Measurements from ENCODE around the gene CNPY1.
"Not testable (repeated sequence)": the region's sequence is repeated elsewhere in the genome, so short reads cannot be mapped to it uniquely, and the experiment has no call there.

The CNPY1 gene

DNA sequence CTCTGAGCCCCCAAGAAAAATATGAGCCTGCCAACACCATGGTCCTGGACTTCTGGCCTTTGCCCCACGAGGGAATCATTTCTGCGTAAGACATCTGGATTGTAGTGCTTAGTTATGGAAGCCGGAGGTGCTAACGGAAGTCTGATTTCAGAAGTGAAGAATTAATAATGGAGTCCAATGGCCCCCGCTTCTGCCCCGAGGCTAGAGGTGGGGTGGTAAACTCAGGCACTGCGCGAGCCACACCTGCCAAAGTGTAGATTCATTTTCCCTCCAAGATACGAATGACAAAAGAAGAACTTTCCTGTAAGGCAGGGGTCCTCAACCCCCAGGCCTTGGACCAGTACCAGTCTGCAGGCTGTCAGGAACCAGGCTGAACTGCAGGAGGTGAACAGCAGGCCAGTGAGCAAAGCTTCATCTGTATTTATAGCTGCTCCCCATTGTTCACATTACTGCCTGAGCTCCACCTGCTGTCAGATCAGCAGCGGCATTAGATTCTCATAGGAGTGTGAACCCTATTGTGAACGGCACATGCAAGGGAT, 22.3 kb downstream of the CNPY1 start:
- TF ChIP-seq, protein P1, sequence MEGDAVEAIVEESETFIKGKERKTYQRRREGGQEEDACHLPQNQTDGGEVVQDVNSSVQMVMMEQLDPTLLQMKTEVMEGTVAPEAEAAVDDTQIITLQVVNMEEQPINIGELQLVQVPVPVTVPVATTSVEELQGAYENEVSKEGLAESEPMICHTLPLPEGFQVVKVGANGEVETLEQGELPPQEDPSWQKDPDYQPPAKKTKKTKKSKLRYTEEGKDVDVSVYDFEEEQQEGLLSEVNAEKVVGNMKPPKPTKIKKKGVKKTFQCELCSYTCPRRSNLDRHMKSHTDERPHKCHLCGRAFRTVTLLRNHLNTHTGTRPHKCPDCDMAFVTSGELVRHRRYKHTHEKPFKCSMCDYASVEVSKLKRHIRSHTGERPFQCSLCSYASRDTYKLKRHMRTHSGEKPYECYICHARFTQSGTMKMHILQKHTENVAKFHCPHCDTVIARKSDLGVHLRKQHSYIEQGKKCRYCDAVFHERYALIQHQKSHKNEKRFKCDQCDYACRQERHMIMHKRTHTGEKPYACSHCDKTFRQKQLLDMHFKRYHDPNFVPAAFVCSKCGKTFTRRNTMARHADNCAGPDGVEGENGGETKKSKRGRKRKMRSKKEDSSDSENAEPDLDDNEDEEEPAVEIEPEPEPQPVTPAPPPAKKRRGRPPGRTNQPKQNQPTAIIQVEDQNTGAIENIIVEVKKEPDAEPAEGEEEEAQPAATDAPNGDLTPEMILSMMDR (conservative IDR thresholded peaks at IDR 0.05; ENCODE audit: low read depth): no peak
- ChIA-PET POLR2A (ENCODE audit: low non-redundant PET) (no interaction called here), CTCF (interaction anchor here (0.6 kb wide), 1 partner anchor 12 kb away, joined by 3 read pairs; no protein-coding TSS in a partner anchor)
- DNase-seq (ENCODE audit: low spot score): no peak
- H3K27ac ChIP-seq: no peak overlapping the region

DNA sequence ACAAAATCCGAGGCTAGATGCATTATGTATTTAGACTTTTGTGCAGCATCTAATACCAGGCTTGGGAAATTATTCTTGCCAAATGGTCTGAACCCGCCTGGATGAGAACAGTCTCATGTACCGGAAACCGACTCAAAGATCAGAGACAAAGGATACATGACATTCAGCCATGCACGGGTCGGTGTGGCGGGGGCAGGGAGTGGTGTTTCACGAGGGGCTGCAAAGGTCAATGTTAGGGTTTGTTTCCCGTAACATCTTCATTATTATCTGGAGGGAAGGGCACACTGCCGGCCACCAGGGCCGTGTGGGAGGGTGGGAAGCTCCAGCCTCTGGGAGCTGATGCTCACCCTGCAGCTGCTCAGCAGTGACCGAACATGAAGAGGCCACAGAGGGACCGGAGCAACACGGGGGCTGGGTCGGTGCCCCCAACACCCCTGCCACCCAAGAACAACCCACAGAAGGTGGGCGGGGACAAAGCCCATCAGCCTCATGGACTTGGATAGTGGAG, 23.1 kb downstream of the CNPY1 start:
- TF ChIP-seq, protein P1 (conservative IDR thresholded peaks at IDR 0.05; ENCODE audit: low read depth): no peak
- no peak overlapping the region for H3K27ac ChIP-seq
- ChIA-PET POLR2A (ENCODE audit: low non-redundant PET) (no interaction called here), CTCF (interaction anchor here (0.6 kb wide), 1 partner anchor 52 kb away, joined by 4 read pairs; no protein-coding TSS in a partner anchor)
- no peak for DNase-seq (ENCODE audit: low spot score)

DNA sequence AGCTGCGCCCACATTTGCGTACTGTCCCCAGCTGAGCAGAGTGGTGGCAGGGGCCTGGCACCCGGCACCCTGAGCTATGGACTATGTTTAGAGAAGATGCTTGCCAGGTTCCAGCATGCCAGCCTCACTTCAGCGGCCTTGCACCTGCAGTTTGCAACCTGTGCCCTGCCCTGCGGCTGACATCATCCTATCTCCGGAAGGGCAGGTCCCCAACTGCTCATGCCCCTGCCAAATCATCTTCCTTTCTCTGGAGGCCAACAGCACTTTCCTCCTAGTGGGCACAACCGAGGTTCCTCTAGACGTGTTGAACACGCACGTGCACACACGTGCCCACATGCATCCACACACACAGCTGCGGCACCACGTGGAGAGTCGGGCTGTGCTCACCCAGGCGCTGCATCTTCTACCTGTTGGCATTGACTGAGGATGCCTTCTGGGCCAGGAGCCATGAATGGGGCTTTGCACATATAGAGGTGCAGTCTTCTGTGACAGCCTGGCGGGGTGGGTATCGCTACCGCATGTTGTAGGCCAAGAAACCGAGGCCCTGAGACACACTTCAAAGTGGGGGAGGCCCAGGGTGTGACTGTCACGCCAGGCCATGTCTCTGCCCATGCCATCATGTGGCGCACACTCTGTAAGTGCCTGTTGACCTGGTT, 24.5 kb downstream of the CNPY1 start:
- TF ChIP-seq, protein P1 (conservative IDR thresholded peaks at IDR 0.05; ENCODE audit: low read depth): no peak
- POLR2A ChIA-PET (ENCODE audit: low non-redundant PET): no interaction called here
- no peak for DNase-seq (ENCODE audit: low spot score)
- CTCF ChIA-PET: no interaction called here
- H3K27ac ChIP-seq: no peak overlapping the region

DNA sequence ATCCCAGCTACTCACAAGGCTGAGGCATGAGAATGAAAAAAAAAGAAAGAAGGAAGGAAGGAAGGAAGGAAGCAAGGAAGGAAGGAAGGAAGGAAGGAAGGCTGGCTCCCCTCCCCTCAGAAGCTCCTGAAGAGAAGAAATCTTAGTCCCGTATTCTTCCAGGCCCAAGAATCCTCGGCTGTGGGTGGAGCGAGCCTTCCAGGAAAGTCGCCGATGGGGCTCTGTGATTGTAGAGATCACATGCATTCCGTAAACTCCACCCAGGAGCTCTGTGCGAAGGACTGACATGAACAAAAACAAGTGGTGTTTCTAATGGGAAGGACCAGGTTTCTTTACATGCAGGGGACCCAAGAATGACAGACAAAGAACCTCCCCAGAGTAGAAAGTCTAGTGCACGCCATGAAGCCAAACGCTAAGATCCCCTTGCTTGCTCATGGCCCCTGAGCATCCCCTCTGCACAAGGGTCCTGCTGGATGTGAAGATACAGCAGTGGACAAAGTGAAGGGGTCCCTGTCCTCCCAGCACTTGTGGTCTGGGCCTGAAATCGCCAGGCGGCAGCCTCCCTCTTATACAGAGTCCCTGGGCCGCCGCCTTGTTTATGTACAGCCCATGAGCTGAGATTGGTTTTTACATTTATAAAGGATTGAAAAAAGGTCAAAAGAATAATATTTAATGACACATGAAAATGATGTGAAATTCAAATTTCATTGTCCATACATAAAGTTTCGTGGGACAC, 25.2 kb downstream of the CNPY1 start:
- TF ChIP-seq, protein P1 (conservative IDR thresholded peaks at IDR 0.05; ENCODE audit: low read depth): no peak
- ChIA-PET POLR2A (ENCODE audit: low non-redundant PET) (no interaction called here), CTCF (no interaction called here)
- no peak overlapping the region for H3K27ac ChIP-seq
- no peak for DNase-seq (ENCODE audit: low spot score)

DNA sequence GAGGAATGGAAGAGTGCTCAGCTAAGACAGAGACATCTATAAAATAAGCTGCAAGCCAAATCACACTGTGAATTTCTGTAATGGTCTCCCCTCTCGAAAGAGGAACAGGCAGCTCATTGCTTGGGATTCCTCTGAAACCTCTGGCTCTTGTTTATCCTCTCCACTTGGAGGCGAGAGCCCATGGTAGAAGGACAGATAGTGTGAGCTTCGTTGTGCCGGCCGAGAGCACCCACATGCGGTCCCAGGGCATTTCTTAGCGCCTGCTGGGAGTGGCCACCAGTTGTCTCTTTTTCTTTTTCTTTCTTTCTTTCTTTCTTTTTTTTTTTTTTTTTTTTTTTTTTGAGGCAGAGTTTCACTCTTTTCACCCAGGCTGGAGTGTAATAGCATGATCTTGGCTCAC, 26.2 kb downstream of the CNPY1 start:
- H3K27ac ChIP-seq: no peak overlapping the region
- DNase-seq (ENCODE audit: low spot score): no peak
- CTCF ChIA-PET: no interaction called here
- POLR2A ChIA-PET (ENCODE audit: low non-redundant PET): no interaction called here
- TF ChIP-seq, protein P1 (conservative IDR thresholded peaks at IDR 0.05; ENCODE audit: low read depth): no peak

DNA sequence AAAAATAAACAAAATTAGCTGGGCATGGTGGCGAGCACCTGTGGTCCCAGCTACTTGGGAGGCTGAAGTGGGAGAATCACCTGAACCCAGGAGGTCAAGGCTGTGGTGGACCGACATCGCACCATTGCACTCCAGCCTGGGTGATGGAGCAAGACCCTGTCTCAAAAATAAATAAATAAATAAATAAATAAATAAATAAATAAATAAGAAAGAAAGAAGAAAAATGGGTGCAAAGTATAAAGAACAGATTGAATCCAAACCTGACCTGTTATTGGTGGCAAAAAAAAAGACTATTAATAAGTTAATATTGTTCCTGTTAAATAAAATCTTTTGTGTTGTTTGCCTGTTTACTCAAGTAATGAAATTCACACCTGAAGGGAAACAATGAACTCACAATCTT, 27.0 kb downstream of the CNPY1 start:
- DNase-seq (ENCODE audit: low spot score); CTCF ChIA-PET; H3K27ac ChIP-seq; POLR2A ChIA-PET (ENCODE audit: low non-redundant PET): not testable (repeated sequence)

DNA sequence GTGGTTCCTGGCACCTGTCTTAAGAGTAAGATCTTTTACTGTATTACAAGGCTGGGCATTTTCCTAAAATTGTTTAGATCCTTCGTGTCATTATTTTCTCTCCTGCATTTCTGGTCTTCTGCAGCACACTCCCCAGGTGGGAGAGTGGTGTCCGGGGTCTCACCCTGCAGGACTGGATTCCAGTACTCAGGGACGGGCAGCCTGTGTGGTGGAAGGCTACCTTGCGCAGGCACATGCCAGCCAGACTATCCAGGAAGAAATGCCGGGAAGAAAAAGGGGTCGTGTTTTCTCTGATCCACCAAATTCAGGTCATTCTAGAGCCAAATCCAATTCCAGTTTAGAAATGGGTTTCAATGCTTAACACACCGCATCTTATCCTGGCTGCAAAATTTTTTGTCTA, 27.7 kb downstream of the CNPY1 start:
- ChIA-PET CTCF (interaction anchor here (0.6 kb wide), 1 partner anchor 240 kb away, joined by 8 read pairs; no protein-coding TSS in a partner anchor), POLR2A (ENCODE audit: low non-redundant PET) (no interaction called here)
- H3K27ac ChIP-seq: no peak overlapping the region

More for the DNA sequence above, 27.7 kb downstream of the CNPY1 start:
- TF ChIP-seq, protein P1 (conservative IDR thresholded peaks at IDR 0.05; ENCODE audit: low read depth): no peak
- no peak for DNase-seq (ENCODE audit: low spot score)

All from RWPE1 (cell line).